ENCODE data around the gene ZNHIT6.
"Not testable (repeated sequence)": the region's sequence is repeated elsewhere in the genome, so short reads cannot be mapped to it uniquely, and the experiment has no call there.

Gene ZNHIT6

DNA sequence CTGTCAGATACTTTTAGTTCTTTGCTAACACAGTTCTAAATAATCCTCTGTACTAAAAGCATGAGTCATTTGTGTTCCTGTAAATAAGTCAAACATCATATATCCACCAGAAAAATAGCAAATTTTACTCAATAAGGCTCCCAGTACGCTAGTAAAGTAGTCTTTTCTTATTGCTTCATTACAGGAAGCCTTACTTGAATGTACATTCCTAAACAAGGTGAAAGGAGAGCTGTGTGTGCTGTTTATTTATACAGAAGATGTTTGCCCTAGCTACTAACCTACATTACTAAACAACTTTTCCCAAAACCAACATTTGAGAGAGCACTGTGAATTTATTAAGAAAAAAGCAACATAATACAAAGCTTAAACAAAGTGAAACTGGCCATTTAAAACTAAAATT lies 52.0 kb downstream of the ZNHIT6 start:
- TF ChIP-seq, protein P1, sequence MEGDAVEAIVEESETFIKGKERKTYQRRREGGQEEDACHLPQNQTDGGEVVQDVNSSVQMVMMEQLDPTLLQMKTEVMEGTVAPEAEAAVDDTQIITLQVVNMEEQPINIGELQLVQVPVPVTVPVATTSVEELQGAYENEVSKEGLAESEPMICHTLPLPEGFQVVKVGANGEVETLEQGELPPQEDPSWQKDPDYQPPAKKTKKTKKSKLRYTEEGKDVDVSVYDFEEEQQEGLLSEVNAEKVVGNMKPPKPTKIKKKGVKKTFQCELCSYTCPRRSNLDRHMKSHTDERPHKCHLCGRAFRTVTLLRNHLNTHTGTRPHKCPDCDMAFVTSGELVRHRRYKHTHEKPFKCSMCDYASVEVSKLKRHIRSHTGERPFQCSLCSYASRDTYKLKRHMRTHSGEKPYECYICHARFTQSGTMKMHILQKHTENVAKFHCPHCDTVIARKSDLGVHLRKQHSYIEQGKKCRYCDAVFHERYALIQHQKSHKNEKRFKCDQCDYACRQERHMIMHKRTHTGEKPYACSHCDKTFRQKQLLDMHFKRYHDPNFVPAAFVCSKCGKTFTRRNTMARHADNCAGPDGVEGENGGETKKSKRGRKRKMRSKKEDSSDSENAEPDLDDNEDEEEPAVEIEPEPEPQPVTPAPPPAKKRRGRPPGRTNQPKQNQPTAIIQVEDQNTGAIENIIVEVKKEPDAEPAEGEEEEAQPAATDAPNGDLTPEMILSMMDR (conservative IDR thresholded peaks at IDR 0.05; ENCODE audit: control insufficient read depth, insufficient read depth, low read depth, low read length), result no peak
- no peak overlapping the region for H3K4me3 ChIP-seq (ENCODE audit: control insufficient read depth, low read depth, low read length)
- DNase-seq (ENCODE audit: low read depth), result no peak

DNA sequence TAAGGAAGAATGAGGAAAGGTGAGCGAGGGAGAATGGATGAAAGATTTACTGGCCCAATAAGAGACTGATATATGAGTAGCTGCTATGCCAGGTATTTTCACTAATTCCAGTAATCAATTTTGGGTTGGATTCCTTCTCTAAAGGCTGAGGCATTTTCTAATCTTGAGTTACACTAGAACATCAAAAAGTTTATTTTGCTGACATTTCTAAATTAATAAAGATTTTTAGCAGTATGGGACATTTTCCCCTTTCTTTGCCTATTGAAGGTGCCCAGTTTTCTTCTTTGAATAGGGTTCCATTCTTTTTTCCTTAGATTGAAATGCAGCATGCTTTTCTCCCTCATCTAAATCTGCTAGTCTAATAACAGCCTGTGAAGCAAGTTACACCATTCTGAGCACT lies 52.9 kb downstream of the ZNHIT6 start:
- TF ChIP-seq, protein P1 (conservative IDR thresholded peaks at IDR 0.05; ENCODE audit: control insufficient read depth, insufficient read depth, low read depth, low read length), result no peak
- no peak for DNase-seq (ENCODE audit: low read depth)
- H3K4me3 ChIP-seq (ENCODE audit: control insufficient read depth, low read depth, low read length), result no peak overlapping the region

DNA sequence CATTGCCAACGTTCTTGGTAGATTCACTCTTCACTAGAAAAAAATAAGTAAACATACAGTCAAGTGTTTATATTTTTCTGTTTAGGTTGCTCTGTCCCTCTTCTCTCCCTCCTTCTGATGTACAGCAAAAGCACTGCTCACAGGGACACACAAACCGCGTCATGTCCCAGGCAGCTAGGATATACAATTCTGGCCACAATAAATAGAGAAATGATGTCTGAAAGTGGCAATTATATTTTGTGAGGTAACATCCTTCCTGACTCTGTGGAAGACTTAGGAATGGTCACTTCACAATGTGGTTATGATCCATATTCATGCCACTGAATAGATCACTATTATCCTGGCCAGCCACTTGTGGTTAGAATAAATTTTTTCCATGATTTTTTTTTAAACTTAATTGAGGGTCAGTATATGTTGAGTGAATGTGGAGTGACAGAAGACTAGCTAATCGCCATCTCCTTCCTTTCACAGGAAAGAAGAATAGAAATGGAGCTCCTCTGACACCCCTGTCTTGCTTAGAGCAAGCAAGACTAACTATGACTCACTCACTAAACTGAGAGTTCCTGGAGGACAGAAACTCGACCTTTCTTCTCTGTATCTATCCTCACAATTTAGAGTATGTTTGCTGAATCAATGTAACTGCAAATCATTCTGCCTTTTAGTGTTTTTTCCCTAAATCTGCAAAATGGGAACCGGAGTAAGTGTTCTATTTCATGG lies 54.0 kb downstream of the ZNHIT6 start:
- DNase-seq (ENCODE audit: low read depth), result peak; percentile 46
- no peak overlapping the region for H3K4me3 ChIP-seq (ENCODE audit: control insufficient read depth, low read depth, low read length)
- TF ChIP-seq, protein P1 (conservative IDR thresholded peaks at IDR 0.05; ENCODE audit: control insufficient read depth, insufficient read depth, low read depth, low read length), result no peak

DNA sequence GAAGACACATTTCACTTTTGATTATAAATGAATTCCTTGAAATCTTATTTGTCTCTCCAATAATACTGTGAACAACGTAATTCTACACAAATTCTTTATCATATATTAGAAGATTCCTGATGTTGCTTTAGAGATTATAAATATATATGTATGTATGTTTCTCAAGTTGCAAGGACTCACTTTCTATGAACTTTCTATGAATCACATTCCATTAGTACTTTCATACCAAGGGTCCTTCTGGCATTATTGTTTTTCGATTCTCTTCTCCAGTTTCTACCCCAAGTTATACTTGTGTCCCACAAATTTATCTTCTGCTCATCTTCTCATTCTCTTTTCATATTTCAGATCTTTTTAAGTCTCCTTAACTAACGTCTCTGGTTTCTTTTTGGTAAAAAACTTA lies 55.9 kb downstream of the ZNHIT6 start:
- no peak overlapping the region for H3K4me3 ChIP-seq (ENCODE audit: control insufficient read depth, low read depth, low read length)
- TF ChIP-seq, protein P1 (conservative IDR thresholded peaks at IDR 0.05; ENCODE audit: control insufficient read depth, insufficient read depth, low read depth, low read length), result no peak
- no peak for DNase-seq (ENCODE audit: low read depth)

DNA sequence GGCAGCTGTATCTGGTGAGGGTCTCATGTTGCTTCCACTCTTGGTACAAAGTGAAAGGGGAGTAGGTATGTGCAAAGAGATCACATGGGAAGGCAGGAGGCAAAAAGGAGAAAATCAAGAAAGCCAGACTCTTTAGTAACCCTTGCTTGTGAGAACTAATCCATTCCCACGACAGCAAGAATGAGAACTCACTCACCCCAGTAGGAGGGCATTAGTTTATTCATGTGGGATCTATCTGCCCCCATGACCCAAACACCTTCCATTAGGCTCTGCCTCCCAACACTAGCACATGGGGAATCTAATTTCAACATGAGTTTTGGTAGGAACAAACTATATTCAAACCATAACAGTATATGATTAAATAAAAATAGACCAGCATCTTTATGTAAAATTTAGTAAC lies 57.6 kb downstream of the ZNHIT6 start:
- TF ChIP-seq, protein P1 (conservative IDR thresholded peaks at IDR 0.05; ENCODE audit: control insufficient read depth, insufficient read depth, low read depth, low read length), result no peak
- no peak overlapping the region for H3K4me3 ChIP-seq (ENCODE audit: control insufficient read depth, low read depth, low read length)
- no peak for DNase-seq (ENCODE audit: low read depth)

DNA sequence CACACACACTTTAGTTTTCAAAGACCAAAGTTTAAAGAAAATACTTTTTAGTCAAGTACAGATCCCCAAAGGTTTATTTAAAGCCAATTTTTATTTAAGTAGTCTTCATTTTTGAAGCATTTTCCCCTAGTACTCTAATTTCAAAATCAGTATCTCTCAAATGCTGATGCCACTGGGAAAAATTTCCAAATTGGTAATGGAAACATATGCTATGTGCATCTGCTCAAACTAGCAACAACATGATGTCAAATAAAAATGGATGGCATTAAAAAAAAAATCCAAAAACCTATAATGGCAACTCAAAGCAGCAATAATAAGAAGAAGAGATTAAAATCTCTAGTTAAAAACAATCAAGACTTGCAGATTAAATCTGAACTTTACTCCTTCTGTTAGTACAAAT lies 58.6 kb downstream of the ZNHIT6 start:
- DNase-seq (ENCODE audit: low read depth), result no peak
- TF ChIP-seq, protein P1 (conservative IDR thresholded peaks at IDR 0.05; ENCODE audit: control insufficient read depth, insufficient read depth, low read depth, low read length), result no peak
- H3K4me3 ChIP-seq (ENCODE audit: control insufficient read depth, low read depth, low read length), result no peak overlapping the region

DNA sequence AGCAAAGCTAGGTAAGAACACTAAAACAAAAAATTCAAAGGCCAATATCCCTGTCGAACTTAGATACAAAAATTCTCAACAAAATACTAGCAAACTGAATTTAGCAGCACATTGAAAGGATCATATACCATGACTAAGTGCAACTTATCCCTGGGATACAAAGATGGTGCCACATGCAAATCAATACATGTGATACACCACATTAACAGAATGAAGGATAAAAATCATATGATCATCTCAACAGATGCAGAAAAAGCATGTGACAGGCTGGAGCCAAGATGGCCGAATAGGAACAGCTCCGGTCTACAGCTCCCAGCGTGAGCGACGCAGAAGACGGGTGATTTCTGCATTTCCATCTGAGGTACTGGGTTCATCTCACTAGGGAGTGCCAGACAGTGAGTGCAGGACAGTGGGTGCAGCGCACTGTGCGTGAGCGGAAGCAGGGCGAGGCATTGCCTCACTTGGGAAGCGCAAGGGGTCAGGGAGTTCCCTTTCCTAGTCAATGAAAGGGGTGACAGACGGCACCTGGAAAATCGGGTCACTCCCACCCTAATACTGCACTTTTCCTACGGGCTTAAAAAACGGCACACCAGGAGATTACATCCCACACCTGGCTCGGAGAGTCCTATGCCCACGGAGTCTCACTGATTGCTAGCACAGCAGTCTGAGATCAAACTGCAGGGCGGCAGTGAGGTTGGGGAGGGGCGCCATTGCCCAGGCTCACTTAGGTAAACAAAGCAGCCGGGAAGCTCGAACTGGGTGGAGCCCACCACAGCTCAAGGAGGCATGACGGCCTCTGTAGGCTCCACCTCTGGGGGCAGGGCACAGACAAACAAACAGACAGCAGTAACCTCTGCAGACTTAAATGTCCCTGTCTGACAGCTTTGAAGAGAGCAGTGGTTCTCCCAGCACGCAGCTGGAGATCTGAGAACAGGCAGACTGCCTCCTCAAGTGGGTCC lies 66.4 kb downstream of the ZNHIT6 start:
- not testable (repeated sequence) for H3K4me3 ChIP-seq (ENCODE audit: control insufficient read depth, low read depth, low read length); DNase-seq (ENCODE audit: low read depth)

DNA sequence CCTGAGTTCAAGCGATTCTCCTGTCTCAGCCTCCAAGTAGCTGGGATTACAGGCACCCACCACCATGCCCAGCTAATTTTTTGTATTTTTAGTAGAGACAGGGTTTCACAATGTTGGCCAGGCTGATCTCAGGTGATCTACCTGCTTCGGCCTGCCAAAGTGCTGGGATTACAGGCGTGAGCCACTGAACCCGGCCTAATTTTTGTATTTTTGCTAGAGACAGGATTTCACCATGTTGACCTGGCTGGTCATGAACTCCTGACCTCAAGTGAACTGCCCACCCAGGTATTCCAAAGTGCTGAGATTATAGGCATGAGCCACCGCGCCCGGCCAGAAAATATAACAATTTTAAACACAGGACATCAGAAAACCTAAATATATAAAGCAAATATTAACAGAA lies 68.3 kb downstream of the ZNHIT6 start:
- not testable (repeated sequence) for DNase-seq (ENCODE audit: low read depth); H3K4me3 ChIP-seq (ENCODE audit: control insufficient read depth, low read depth, low read length)
